Ectodermal cell (in vitro differentiated cells): Measurements from ENCODE around the gene TJP3.

Experiments
- H3K27ac ChIP-seq: 2 replicates; pipeline ENCODE4 v1.7.0; 2013; ENCODE audit warnings: mild to moderate bottlenecking, low read depth, low read length; ENCODE audit not compliant: insufficient read depth, poor library complexity, severe bottlenecking
- H3K27me3 ChIP-seq: 2 replicates; pipeline ENCODE4 v1.7.0; 2013; ENCODE audit warnings: mild to moderate bottlenecking, low read length; ENCODE audit not compliant: insufficient read depth, control insufficient read depth, poor library complexity, severe bottlenecking
- H3K36me3 ChIP-seq: one replicate; pipeline ENCODE4 v1.7.0; 2013; ENCODE audit warnings: low read length; ENCODE audit not compliant: control insufficient read depth, insufficient read depth
- H3K4me1 ChIP-seq: one replicate; pipeline ENCODE4 v1.7.0; 2013; ENCODE audit warnings: low read length; ENCODE audit not compliant: control insufficient read depth, insufficient read depth
- H3K4me3 ChIP-seq: 2 replicates; pipeline ENCODE4 v1.7.0; 2013; ENCODE audit warnings: low read depth, low read length, control low read depth; ENCODE audit not compliant: insufficient read depth
- H3K9me3 ChIP-seq: 2 replicates; pipeline ENCODE4 v1.7.0; 2013; ENCODE audit warnings: mild to moderate bottlenecking, low read length, moderate library complexity; ENCODE audit not compliant: control insufficient read depth
- WGBS, 2 experiments: methylation state at CpG; one replicate each; pipeline ENCODE4 v1.1.7; 2013; ENCODE audit warnings: missing lambda C conversion rate in 2 of 2; 5-methylcytosine and 5-hydroxymethylcytosine counted together

TJP3 gene

DNA sequence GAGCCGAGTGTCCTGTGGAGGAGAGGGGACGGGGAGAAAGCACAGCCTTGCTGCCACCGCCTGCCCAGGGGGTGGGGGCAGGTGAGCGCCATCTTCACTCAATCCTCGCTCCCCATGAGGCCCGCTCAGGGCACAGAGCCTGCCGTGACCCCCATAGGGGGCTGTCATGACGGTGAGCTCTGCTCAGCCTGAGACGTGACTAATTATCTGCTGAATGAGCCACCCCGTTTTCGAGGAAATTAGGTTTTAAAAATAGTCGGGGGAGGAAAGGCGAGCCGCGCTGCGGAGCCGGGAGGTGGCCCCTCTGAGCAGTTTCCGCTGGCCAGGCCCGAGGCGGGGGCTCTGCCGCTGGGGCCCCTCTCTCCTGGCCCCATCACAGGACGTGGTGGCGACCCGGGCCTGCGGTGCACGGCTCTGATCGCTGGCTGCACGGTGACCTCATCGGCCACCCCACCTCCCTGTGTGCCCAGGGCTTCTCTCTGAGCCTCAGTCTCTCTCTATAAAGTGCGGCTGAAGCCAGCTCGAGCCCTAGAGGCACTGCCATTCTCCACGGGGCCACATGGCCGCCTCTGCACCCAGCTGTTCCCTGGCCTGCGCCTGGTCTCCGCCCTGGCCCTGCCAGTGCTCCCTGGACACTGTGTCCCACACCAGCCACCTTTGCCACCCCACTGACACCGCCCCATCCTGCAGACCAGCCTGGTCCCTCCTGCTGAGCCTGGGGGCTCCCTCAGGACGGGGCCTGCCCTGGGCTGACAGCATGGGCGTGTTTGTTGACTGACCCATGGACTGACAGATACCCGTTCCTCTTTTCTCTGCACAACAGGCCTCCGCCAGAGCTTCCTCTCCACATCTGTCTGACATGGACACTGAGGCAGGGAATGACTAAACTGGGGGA lies 36.3 kb upstream of the TJP3 start:
- no peaks in the 10 kb centered on the region for H3K9me3 ChIP-seq
- no peak overlapping the region for H3K4me3 ChIP-seq
- no peaks in the 10 kb centered on the region for H3K27me3 ChIP-seq
- H3K27ac ChIP-seq: no peak overlapping the region
- WGBS, 2 experiments: 58 to 65% methylated on average over 40 of the region's 40 CpGs
- H3K36me3 ChIP-seq: no peaks in the 10 kb centered on the region
- H3K4me1 ChIP-seq: peaks cover 46% of the 10 kb centered on the region

DNA sequence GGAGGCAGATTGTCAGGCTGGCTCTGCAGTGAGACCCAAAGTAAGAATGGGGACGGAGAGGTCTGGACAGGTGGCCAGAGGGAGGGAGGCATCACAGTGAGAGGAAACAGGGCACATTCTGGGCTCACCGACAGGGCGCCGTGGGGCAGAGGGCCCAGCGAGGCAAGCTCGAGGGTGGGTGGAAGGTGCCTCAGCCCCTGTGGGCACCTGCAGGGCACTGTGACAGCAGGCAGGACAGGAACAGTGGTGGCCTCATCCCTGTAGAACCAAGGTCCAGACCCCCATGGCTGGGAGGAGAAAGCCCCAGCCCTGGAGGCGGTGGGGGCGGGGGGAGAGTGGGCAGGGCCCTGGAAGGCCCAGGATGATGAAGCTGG lies 35.6 kb upstream of the TJP3 start:
- Histone ChIP-seq H3K9me3 (no peaks in the 10 kb centered on the region), H3K36me3 (no peaks in the 10 kb centered on the region), H3K4me1 (peaks cover 46% of the 10 kb centered on the region), H3K27ac (peak overlapping the region; percentile 16), H3K27me3 (no peaks in the 10 kb centered on the region), H3K4me3 (no peak overlapping the region)
- WGBS, 2 experiments: 93 to 94% methylated on average over 8 of the region's 8 CpGs

- H3K27me3 ChIP-seq: no peaks in the 10 kb centered on the region
- H3K4me3 ChIP-seq: no peak overlapping the region
- H3K36me3 ChIP-seq: no peaks in the 10 kb centered on the region
- no peaks in the 10 kb centered on the region for H3K9me3 ChIP-seq
- H3K27ac ChIP-seq: no peak overlapping the region
- peaks cover 46% of the 10 kb centered on the region for H3K4me1 ChIP-seq
- 81 to 82% methylated on average over 13 of the region's 13 CpGs for WGBS, 2 experiments
These were observed 35.2 kb upstream of the TJP3 start for GRCh38 chr19:3672993-3673392.

DNA sequence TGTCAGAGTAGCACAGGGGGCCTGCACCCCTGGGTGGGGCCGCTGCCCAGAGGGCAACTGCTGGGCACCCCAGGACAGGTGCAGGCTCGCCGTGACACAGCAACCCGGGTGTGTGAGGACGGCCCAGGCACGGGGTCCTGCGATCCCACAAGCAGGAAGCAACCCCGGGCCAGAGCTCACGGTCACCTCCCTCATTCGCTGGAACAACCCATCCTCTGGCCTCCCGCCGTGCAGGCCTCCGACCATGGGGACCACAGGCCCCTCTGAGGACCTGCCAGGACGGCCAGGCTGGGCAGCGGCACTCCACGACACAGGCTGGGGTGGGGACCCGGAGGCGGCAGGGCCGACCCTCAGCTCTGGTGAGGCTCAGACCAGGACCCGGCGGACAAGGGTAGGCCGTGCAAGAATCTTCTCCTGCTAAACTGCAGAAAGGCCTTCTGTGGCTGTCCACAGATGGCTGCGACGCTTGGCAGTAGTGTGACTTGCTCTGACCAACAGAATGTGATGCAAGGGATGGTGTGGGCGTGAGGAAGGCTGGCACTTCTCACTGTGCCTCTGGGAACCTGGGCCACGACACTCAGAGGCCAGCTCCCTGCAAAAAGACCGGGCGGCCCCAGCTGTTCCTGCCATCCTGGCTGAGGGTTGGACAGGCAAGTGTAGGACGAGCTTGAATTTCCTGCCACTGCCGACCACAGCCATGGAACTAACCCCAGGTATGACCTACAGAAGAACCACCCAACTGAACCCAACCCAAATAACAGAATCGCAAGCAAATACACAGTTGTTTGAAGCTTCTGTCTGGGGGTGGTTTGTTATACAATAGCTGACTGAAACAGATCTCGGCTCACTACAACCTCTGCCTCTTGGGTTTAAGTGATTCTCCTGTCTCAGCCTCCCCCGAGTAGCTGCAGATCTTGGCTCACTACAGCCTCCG lies 34.4 kb upstream of the TJP3 start:
- no peaks in the 10 kb centered on the region for H3K9me3 ChIP-seq
- no peaks in the 10 kb centered on the region for H3K36me3 ChIP-seq
- H3K4me1 ChIP-seq: peaks cover 38% of the 10 kb centered on the region
- no peaks in the 10 kb centered on the region for H3K27me3 ChIP-seq
- H3K4me3 ChIP-seq: no peak overlapping the region
- WGBS, 2 experiments: 94 to 96% methylated on average over 34 of the region's 34 CpGs
- no peak overlapping the region for H3K27ac ChIP-seq

- Histone ChIP-seq H3K36me3 (no peaks in the 10 kb centered on the region), H3K4me1 (peaks cover 26% of the 10 kb centered on the region), H3K27ac (no peak overlapping the region), H3K9me3 (no peaks in the 10 kb centered on the region), H3K4me3 (no peak overlapping the region), H3K27me3 (no peaks in the 10 kb centered on the region)
- WGBS, 2 experiments: 95% methylated on average over 13 of the region's 13 CpGs
These were observed 33.2 kb upstream of the TJP3 start for GRCh38 chr19:3674784-3675543.

GRCh38 chr19:3678188-3678587 lies 30.0 kb upstream of the TJP3 start:
- Histone ChIP-seq H3K27ac (no peak overlapping the region), H3K9me3 (no peaks in the 10 kb centered on the region), H3K36me3 (no peaks in the 10 kb centered on the region), H3K27me3 (no peaks in the 10 kb centered on the region), H3K4me1 (peaks cover 3% of the 10 kb centered on the region), H3K4me3 (no peak overlapping the region)
- 94 to 96% methylated on average over 3 of the region's 3 CpGs for WGBS, 2 experiments

DNA sequence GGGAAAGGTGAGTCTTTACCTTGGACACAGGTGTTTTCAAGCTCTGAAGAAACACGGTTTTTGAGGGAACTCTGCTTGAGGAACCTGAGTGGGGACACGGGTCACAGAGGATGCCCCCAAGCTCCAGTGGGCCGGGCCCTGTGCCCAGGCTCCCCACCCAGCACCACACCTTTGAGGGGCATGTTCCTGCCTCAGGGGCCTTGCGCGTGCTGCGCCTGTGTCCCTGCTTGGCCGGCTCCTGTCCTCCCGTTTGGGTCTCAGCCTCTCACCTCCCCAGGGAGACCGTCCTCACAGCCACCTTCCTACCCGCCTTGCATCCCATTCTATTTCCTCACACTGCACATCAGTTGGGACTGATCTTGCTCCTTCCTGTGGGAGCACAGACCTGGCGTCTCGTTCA lies 29.0 kb upstream of the TJP3 start:
- Histone ChIP-seq H3K36me3 (no peaks in the 10 kb centered on the region), H3K9me3 (no peaks in the 10 kb centered on the region), H3K27me3 (no peaks in the 10 kb centered on the region), H3K4me1 (peaks cover 4% of the 10 kb centered on the region), H3K4me3 (no peak overlapping the region), H3K27ac (no peak overlapping the region)
- 93 to 94% methylated on average over 12 of the region's 12 CpGs for WGBS, 2 experiments

GRCh38 chr19:3679581-3679980 lies 28.6 kb upstream of the TJP3 start:
- 95% methylated on average over 13 of the region's 13 CpGs for WGBS, 2 experiments
- no peaks in the 10 kb centered on the region for H3K9me3 ChIP-seq
- no peaks in the 10 kb centered on the region for H3K27me3 ChIP-seq
- H3K36me3 ChIP-seq: peaks cover 3% of the 10 kb centered on the region
- H3K27ac ChIP-seq: no peak overlapping the region
- H3K4me1 ChIP-seq: peaks cover 4% of the 10 kb centered on the region
- no peak overlapping the region for H3K4me3 ChIP-seq

- H3K27ac ChIP-seq: no peak overlapping the region
- no peaks in the 10 kb centered on the region for H3K27me3 ChIP-seq
- peaks cover 4% of the 10 kb centered on the region for H3K4me1 ChIP-seq
- no peaks in the 10 kb centered on the region for H3K9me3 ChIP-seq
- H3K36me3 ChIP-seq: peaks cover 5% of the 10 kb centered on the region
- WGBS, 2 experiments: 90 to 92% methylated on average over 12 of the region's 12 CpGs
- no peak overlapping the region for H3K4me3 ChIP-seq
These were observed 27.2 kb upstream of the TJP3 start for GRCh38 chr19:3680939-3681338.
